CD4-positive, alpha-beta T cell treated with Interleukin-12 subunit alpha and Interleukin-12 subunit beta, for 1 hour (primary cell): ENCODE data around the gene OGFRL1.

ENCODE experiments used
- DNase-seq: peaks from one replicate; pipeline ENCODE4 v3.0.0-alpha.2; 2020

Gene OGFRL1

DNA sequence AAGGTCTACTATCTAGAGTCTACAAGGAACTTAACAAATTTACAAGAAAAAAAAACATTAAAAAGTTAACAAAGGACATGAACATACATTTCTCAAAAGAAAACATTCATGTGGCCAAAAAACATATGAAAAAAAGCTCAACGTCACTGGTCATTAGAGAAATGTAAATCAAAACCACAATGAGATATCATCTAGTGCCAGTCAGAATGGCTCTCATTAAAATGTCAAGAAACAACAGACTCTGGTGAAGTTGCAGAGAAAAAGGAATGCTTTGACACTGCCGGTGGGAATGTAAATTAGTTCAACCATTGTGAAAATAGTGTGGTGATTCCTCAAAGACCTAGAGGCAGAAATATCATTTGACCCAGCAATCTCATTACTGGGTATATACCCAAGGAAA, 48.3 kb downstream of the OGFRL1 start:
- no peak for DNase-seq

DNA sequence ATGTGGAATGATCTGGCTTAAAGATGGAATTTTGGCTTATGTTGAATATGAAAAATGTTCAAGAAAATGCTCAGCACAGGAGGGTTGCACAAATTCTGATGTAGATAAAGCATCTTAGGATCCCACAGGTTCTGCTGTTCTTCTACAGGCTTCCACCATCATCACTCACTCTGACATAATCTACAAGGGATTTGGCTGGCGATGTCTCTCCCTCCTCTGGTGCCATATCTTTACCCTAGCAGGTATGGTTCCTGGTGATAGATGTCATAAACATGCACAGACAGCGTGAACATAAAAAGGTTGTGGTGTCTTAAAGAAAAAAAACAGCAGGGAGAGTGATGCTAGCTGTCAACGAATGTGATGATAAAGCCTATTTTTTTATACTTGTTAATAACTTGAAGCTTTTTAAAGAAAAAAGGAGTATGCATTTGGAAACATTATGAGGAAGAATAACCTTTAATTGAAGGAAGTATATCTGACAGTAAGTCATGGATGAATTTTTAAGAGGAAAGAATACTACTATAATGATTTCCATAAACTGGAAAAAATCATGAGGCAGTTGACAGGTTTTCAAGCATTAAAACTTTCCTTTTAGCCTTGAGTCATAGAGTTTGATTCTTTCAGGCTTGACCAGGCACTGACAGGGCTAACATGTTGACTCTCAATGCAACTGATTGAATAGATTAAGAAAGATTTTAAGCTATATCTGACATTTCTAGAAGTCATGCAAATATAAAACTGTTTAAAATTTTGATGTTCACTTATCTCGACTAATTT, 50.1 kb downstream of the OGFRL1 start:
- DNase-seq, result no peak

DNA sequence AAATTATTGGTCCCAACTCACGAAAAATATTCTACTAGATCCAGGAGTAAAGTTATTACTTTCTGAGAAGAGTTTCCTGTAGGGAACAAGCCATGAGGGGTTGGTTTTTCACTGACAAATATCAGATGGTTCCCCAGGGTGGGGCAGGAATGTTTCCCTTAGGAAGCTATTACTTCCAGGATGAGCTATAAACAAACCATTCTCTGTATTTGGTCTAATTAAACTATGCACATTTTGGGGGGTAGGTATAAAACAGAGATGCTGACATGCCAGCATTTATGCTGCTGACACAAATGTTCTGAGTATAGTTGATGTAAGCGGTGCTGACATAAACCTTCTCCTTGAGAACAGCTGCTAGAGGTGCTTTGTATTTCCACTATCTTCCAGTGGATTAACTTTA, 54.2 kb downstream of the OGFRL1 start:
- no peak for DNase-seq

DNA sequence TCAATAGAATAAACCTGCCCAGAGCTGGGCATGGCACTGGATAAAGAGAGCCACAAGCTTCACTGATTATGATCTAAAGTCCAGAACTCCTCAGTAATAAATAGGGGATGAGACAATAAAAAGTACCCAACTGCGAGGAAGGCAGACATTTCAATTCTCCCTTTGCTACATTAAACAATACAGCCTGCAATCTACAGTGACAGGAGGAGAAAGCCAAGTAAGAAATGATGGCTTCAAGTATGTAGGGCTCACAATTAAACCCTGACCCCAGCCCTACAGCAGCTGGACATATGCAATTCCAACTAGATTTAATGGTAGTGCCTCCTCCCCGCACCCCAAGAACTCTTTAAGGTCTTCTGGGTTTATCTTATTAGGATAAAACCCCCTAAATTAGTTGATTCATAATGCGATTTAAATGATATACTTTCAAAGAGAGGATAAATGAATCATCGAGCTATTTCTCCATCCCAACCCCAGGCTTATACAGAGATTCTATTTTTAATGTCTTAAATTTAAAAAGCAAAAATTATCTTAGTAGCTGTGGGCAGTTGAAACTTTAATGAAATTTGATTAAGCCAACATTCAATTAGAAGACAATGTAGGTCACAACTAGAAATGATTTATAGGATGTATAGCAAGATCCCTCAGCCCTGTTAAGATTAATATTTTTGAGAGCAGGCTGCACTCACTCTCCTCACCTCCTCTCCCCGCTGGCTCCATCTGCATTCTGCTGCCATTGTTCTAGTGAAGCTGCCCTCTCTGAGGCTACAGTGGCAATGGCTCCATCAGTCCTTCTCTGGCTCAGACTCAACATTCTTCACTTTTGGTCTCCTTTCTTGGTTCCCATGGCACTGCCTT, 57.1 kb downstream of the OGFRL1 start:
- DNase-seq, result no peak

DNA sequence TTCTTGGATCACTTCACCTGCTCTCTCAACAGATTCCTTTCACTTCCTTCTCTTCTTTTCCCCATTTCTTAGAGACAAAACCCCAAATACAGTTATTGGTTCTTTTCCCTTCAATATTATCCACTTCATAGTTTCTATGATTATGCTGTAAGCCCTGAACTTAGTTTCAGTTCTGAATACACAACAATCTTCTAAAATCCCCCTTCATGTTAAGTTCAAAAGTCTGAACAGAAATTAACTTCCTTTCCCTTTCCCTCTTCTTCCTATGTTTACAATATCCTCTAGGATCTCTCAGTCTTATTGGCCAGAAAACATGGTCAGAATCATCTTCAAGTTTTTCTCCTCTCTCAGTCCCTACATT, 57.7 kb downstream of the OGFRL1 start:
- DNase-seq, result no peak

DNA sequence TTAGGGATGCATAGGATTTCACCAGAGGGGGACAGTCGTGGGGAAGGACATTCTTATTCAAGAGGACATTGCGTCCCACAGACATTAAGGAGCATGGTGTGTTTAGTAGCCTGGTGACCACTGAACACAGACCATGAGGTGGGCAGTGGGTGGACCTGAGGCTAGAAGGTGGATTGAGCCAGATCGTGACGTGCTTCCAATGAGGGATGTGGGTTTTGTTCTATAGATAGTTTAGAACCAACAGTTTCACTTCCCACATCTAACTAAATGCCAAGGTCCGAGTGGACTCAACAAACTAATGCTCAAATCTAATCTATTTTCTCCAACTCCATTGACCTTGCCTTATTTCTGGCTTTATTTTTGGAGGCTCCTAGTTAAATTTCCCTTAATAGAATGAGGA, 58.5 kb downstream of the OGFRL1 start:
- DNase-seq, result no peak

DNA sequence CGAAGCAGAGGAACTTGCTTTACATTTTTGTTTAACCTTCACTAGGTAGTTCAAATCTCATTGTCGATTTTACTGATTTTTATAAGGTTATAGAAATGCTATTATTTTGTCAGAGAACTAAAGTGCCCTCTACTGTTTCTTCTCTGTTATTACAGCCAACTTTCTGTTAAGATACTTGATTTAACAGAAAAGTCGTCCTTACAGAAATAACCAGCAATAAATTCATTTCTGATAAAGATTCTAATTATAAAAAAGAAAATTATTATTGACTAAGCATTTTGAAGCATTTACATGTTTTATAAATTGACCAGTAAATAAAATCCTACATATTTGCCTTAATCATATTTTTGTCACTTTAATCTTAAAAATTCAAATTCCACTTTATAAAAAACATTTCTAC, 60.8 kb downstream of the OGFRL1 start:
- peak; percentile 28 for DNase-seq

DNA sequence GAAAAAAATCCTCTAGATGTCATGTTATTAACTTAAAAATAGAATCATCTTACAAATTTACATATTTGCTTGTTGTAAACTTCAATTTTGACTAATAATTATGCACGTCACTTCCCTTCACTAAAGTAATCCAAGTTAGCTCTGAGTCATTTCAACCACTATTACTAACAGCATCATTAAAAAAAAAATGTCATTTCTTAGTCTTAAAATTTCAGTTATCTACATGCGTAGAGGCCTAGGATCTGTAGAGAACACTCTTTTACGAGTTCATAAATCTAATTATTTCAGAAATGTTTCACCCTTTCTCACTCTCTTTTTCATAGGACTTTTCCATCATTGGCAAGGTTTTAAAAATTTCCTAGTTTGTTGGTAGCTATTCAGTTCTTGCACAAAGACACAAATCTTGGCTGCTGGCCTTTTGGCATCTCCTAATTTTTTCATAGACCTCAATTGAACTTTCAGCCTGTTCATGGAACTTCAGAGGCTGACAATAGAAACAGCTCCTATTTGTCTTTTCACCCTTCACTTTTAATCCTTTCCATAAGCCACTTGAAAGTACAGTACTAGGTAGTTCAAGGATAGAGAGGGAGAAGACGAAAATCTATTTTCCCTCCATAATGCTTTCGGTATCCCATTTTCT, 61.5 kb downstream of the OGFRL1 start:
- DNase-seq, result no peak

DNA sequence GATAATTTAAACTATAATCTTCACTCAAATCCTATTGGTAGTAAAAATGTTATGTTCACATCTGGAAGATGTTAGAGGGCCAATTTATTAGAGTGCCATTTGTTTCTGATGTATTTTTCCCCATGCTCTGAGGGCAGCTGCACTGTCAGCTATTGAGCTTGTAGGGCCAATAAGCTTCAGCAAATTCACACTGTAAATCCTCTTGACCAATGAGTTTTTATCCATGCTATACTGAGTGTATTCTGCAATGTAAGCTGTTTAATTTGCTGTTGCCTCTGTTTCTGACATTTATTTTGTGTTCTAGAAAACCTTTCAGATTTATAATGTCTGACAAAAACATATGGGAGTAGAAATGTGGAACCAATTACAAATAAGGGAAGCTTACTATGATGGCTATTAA, 62.6 kb downstream of the OGFRL1 start:
- no peak for DNase-seq
